ENCODE results near the gene PIAS2. TPM values are rescaled to one million over a fixed set of nuclear protein-coding genes. Genes with fewer than 3 reads are reported as not detected.

Gene PIAS2
- total RNA-seq, 4 donors from 2014 or later: 19.5 to 33.8 (median 27.0) TPM

DNA sequence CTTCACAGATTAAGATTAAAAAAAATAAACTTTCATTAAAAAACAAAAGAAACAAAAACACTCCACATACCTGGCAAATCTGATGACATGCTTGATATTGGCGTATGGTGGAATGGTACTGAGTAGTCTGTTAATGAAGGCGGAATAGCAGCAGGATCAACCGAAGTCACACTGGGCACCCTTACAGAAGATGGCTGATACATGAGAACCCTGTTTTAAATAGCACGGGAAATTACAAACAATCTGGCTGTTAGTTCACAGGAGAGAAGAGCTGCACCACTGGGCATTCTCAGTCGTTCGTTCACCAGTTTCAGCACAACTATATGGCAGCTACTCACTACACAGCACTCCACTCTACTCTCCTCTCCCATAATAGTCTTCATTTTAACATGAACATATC is 96.4 kb downstream of the PIAS2 start:
- DNase-seq: no peak
- TF ChIP-seq POLR2A (IDR thresholded peaks at IDR 0.05): no peak
- no peak for TF ChIP-seq POLR2AphosphoS5 (IDR thresholded peaks at IDR 0.05)
- TF ChIP-seq, protein P1, sequence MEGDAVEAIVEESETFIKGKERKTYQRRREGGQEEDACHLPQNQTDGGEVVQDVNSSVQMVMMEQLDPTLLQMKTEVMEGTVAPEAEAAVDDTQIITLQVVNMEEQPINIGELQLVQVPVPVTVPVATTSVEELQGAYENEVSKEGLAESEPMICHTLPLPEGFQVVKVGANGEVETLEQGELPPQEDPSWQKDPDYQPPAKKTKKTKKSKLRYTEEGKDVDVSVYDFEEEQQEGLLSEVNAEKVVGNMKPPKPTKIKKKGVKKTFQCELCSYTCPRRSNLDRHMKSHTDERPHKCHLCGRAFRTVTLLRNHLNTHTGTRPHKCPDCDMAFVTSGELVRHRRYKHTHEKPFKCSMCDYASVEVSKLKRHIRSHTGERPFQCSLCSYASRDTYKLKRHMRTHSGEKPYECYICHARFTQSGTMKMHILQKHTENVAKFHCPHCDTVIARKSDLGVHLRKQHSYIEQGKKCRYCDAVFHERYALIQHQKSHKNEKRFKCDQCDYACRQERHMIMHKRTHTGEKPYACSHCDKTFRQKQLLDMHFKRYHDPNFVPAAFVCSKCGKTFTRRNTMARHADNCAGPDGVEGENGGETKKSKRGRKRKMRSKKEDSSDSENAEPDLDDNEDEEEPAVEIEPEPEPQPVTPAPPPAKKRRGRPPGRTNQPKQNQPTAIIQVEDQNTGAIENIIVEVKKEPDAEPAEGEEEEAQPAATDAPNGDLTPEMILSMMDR (IDR thresholded peaks at IDR 0.05): no peak
- TF ChIP-seq EP300 (IDR thresholded peaks at IDR 0.05; ENCODE audit: low read depth): no peak
- H3K4me3 ChIP-seq: no peak overlapping the region
- H3K36me3 ChIP-seq: peaks cover 0 to 10% (median 2%) of the 10 kb centered on the region in 4 donors
- H3K27ac ChIP-seq: no peak overlapping the region
- intact Hi-C loops (cut with DNase I; ENCODE audit: low total_unique reads): no loop called here
- WGBS, 2 donors (ENCODE audit: low coverage in 1 of 2): 95 to 100% methylated on average over 6 of the region's 6 CpGs
- in situ Hi-C loops (cut with MboI; ENCODE audit: low pct_ligation_motif_present in 1 of 4, low pct_unique_long_range_greater_than_20kb in 1 of 4, low sequenced_read_pairs in 3 of 4): no loop called here
- no peaks in the 10 kb centered on the region for H3K9me3 ChIP-seq
- H3K27me3 ChIP-seq: no peaks in the 10 kb centered on the region
- no peaks in the 10 kb centered on the region for H3K4me1 ChIP-seq

GRCh38 chr18:46815661-46816060 is 101.6 kb downstream of the PIAS2 start:
- peaks cover 0 to 6% (median 0%) of the 10 kb centered on the region in 4 donors for H3K36me3 ChIP-seq
- DNase-seq: no peak
- in situ Hi-C loops (cut with MboI; ENCODE audit: low pct_ligation_motif_present in 1 of 4, low pct_unique_long_range_greater_than_20kb in 1 of 4, low sequenced_read_pairs in 3 of 4) (no loop called here), intact Hi-C loops (cut with DNase I; ENCODE audit: low total_unique reads) (no loop called here)
- H3K27me3 ChIP-seq: no peaks in the 10 kb centered on the region
- H3K4me1 ChIP-seq: no peaks in the 10 kb centered on the region
- 87 to 88% methylated on average over 6 of the region's 6 CpGs for WGBS, 2 donors (ENCODE audit: low coverage in 1 of 2)
- H3K27ac ChIP-seq: no peak overlapping the region
- TF ChIP-seq POLR2AphosphoS5 (IDR thresholded peaks at IDR 0.05) (no peak), EP300 (IDR thresholded peaks at IDR 0.05; ENCODE audit: low read depth) (no peak), POLR2A (IDR thresholded peaks at IDR 0.05) (no peak)
- TF ChIP-seq, protein P1 (IDR thresholded peaks at IDR 0.05): no peak
- no peaks in the 10 kb centered on the region for H3K9me3 ChIP-seq
- H3K4me3 ChIP-seq: no peak overlapping the region

DNA sequence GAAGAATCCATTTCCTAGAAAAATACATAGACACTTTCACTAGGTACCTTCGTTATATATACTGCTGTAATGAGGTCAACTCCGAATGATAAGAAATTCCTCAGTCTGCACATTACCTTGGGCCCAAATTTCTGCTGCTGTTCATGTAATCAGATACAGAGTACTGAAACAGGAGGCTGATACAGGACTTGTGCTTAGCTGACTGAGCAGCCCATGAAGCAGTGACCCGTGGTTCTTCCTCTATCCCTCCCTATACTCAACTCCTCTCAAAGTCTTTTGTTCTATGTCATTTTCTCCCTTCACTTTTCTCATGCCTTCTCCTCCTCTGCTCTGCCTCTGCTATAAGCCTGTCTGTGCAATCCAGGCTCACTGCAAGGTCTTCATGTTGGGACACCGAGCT is 102.9 kb downstream of the PIAS2 start:
- intact Hi-C loops (cut with DNase I; ENCODE audit: low total_unique reads): no loop called here
- WGBS, 2 donors (ENCODE audit: low coverage in 1 of 2): 94 to 100% methylated on average over 4 of the region's 4 CpGs
- in situ Hi-C loops (cut with MboI; ENCODE audit: low pct_ligation_motif_present in 1 of 4, low pct_unique_long_range_greater_than_20kb in 1 of 4, low sequenced_read_pairs in 3 of 4): no loop called here
- TF ChIP-seq POLR2A (IDR thresholded peaks at IDR 0.05) (no peak), POLR2AphosphoS5 (IDR thresholded peaks at IDR 0.05) (no peak), EP300 (IDR thresholded peaks at IDR 0.05; ENCODE audit: low read depth) (no peak)
- TF ChIP-seq, protein P1 (IDR thresholded peaks at IDR 0.05): no peak
- no peaks in the 10 kb centered on the region for H3K4me1 ChIP-seq
- H3K27ac ChIP-seq: no peak overlapping the region
- H3K27me3 ChIP-seq: no peaks in the 10 kb centered on the region
- H3K4me3 ChIP-seq: no peak overlapping the region
- no peak for DNase-seq
- no peaks in the 10 kb centered on the region for H3K9me3 ChIP-seq
- no peaks in the 10 kb centered on the region for H3K36me3 ChIP-seq

DNA sequence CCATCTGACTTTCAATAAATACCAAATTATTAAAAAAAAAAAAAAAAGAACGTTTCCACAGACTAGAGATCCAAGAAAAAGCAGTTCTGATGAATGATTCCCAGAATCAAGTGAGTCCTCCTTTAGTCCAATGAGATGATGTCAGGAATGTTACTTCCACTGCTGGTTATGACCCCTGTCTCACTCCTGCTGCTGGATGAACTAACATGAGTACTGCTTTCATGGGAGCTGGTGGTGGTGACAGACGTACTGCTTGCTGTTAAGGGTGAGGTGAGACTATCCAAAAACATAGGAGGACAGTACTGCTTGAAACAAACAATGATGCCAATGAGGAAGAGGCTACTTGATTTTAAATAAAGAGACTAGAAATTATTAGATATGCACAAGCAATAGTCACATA is 105.0 kb downstream of the PIAS2 start:
- in situ Hi-C loops (cut with MboI; ENCODE audit: low pct_ligation_motif_present in 1 of 4, low pct_unique_long_range_greater_than_20kb in 1 of 4, low sequenced_read_pairs in 3 of 4): no loop called here
- 83 to 91% methylated on average over 2 of the region's 2 CpGs for WGBS, 2 donors (ENCODE audit: low coverage in 1 of 2)

More for the DNA sequence above, 105.0 kb downstream of the PIAS2 start:
- H3K36me3 ChIP-seq: no peaks in the 10 kb centered on the region
- intact Hi-C loops (cut with DNase I; ENCODE audit: low total_unique reads): no loop called here
- H3K4me3 ChIP-seq: no peak overlapping the region
- H3K9me3 ChIP-seq: no peaks in the 10 kb centered on the region
- TF ChIP-seq POLR2AphosphoS5 (IDR thresholded peaks at IDR 0.05) (no peak), POLR2A (IDR thresholded peaks at IDR 0.05) (no peak), EP300 (IDR thresholded peaks at IDR 0.05; ENCODE audit: low read depth) (no peak)
- TF ChIP-seq, protein P1 (IDR thresholded peaks at IDR 0.05): no peak
- no peaks in the 10 kb centered on the region for H3K27me3 ChIP-seq
- no peak overlapping the region for H3K27ac ChIP-seq
- no peak for DNase-seq
- no peaks in the 10 kb centered on the region for H3K4me1 ChIP-seq
